ENCODE data around the gene F13A1.

The F13A1 gene

GRCh38 chr6:6319952-6320811 lies at the start of gene F13A1:
TSS of gene F13A1 (minus strand) at chr6:6320662. CDS start at chr6:6318664, 1,998 bp downstream.
- no peak for DNase-seq (ENCODE audit: low read depth)

GRCh38 chr6:6368684-6369052 lies 48.2 kb upstream of the F13A1 start:
- DNase-seq (ENCODE audit: low read depth): no peak

GRCh38 chr6:6368040-6368683 lies 47.7 kb upstream of the F13A1 start:
- DNase-seq (ENCODE audit: low read depth): no peak

- no peak for DNase-seq (ENCODE audit: low read depth)
Observed at GRCh38 chr6:6366803-6367202, 46.3 kb upstream of the F13A1 start.

GRCh38 chr6:6365242-6365641 lies 44.8 kb upstream of the F13A1 start:
- DNase-seq (ENCODE audit: low read depth): no peak

- no peak for DNase-seq (ENCODE audit: low read depth)
Observed at GRCh38 chr6:6362056-6362840, 41.8 kb upstream of the F13A1 start.

GRCh38 chr6:6357530-6357929 lies 37.1 kb upstream of the F13A1 start:
- no peak for DNase-seq (ENCODE audit: low read depth)

GRCh38 chr6:6357032-6357431 lies 36.6 kb upstream of the F13A1 start:
- no peak for DNase-seq (ENCODE audit: low read depth)

GRCh38 chr6:6352772-6353171 lies 32.3 kb upstream of the F13A1 start:
- DNase-seq (ENCODE audit: low read depth): no peak

GRCh38 chr6:6351511-6352025 lies 31.1 kb upstream of the F13A1 start:
- no peak for DNase-seq (ENCODE audit: low read depth)

GRCh38 chr6:6350696-6351095 lies 30.2 kb upstream of the F13A1 start:
- no peak for DNase-seq (ENCODE audit: low read depth)

GRCh38 chr6:6348256-6348655 lies 27.8 kb upstream of the F13A1 start:
- no peak for DNase-seq (ENCODE audit: low read depth)

GRCh38 chr6:6346427-6347023 lies 26.1 kb upstream of the F13A1 start:
- DNase-seq (ENCODE audit: low read depth): no peak

- no peak for DNase-seq (ENCODE audit: low read depth)
Observed at GRCh38 chr6:6333501-6333900, 13.0 kb upstream of the F13A1 start.

- DNase-seq (ENCODE audit: low read depth): no peak
Observed at GRCh38 chr6:6332811-6333244, 12.4 kb upstream of the F13A1 start.

- DNase-seq (ENCODE audit: low read depth): no peak
Observed at GRCh38 chr6:6331946-6332601, 11.6 kb upstream of the F13A1 start.

GRCh38 chr6:6331393-6331792 lies 10.9 kb upstream of the F13A1 start:
- no peak for DNase-seq (ENCODE audit: low read depth)

- no peak for DNase-seq (ENCODE audit: low read depth)
Observed at GRCh38 chr6:6330407-6330806, 9.9 kb upstream of the F13A1 start.

GRCh38 chr6:6328451-6328850 lies 8.0 kb upstream of the F13A1 start:
- no peak for DNase-seq (ENCODE audit: low read depth)

GRCh38 chr6:6323352-6323751 lies 2.9 kb upstream of the F13A1 start:
- DNase-seq (ENCODE audit: low read depth): no peak

GRCh38 chr6:6320901-6321300 lies 439 bp upstream of the F13A1 start:
- no peak for DNase-seq (ENCODE audit: low read depth)

Data from fibroblast of gingiva (primary cell).